GM13977 (cell line): ENCODE results near the gene MAN1C1.

Experiments
- DNase-seq: peaks from one replicate; pipeline ENCODE4 v3.0.0; 2012; ENCODE audit warnings: low spot score
- CTCF ChIP-seq: IDR thresholded peaks from 2 replicates; pipeline ENCODE4 v1.5.1; 2012; ENCODE audit warnings: mild to moderate bottlenecking, control low read depth; ENCODE audit not compliant: insufficient read depth; ENCODE audit errors: extremely low read depth, missing control alignments
- in situ Hi-C: fragments of 300-500 bp; cut with MboI; formaldehyde crosslinking; loops from one replicate; pipeline ENCODE4 v1.12.0; 2022; ENCODE audit warnings: low sequenced_read_pairs, low pct_unique_long_range_greater_than_20kb, mixed read lengths, inconsistent platforms; ENCODE audit not compliant: unreplicated experiment

MAN1C1 gene

GRCh38 chr1:25798666-25799351 is 182.2 kb downstream of the MAN1C1 start:
- TF ChIP-seq CTCF, result no peak
- DNase-seq, result no peak
- in situ Hi-C loops, result no loop called here

- TF ChIP-seq CTCF, result no peak
- in situ Hi-C loops, result no loop called here
- no peak for DNase-seq
These were observed 182.9 kb downstream of the MAN1C1 start for GRCh38 chr1:25799352-25799934.

GRCh38 chr1:25799935-25800702 is 183.5 kb downstream of the MAN1C1 start, which contains the start of gene SELENON:
TSS of gene SELENON (plus strand) at chr1:25800193. CDS start at chr1:25800231, 38 bp downstream.
- in situ Hi-C loops, result no loop called here
- no peak for TF ChIP-seq CTCF
- peak; percentile 79 for DNase-seq

DNA sequence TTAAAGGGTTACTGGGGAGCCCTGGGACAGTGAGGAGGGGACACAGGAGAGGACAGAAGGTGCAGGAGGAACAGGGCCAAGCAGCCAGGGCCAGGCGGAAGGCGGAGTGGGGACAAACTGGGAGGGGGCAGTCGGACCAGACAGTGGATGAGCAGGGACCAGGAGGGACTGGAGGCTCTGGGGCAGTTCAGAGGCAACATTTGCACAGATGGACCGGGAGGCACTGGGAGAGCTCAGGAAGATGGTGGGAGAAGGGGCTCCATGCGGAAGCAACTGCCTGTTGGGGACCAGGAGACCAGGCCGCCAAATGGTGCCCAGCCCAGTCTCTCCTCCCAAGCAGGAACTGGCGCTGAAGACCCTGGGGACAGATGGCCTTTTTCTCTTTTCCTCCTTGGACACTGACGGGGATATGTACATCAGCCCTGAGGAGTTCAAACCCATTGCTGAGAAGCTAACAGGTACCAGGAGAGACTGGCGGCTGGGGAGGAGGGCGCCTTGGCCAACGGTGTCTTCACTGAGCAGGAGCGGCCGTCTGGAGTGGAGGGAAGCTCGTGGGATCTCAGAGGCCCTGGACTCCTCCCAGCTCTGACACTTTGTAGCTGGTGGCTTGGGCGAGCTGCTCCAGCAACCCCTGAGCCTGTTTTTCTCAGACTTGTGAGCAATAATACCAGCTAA is 184.2 kb downstream of the MAN1C1 start:
- DNase-seq, result no peak
- no peak for TF ChIP-seq CTCF
- in situ Hi-C loops, result no loop called here

- in situ Hi-C loops, result no loop called here
- peak; percentile 83 for DNase-seq
- no peak for TF ChIP-seq CTCF
These were observed 186.3 kb downstream of the MAN1C1 start for GRCh38 chr1:25802915-25803314.

DNA sequence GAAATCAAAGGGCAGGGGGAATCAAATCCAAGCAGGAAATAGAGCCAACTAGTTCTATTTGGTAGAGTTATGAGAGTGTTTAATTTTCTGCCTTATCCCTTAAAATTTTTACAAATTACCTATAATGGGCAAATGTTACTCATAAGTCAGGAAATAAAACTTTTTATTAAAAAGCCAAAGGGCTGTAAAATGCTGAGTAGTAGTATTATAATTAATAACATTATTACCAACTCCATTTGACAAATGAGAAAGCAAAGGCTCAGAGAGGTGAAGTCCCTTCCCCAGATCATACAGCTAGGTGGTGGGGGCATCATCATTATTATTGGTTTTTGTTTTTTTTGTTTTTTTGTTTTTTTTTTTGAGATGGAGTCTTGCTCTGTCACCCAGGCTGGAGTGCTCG is 186.8 kb downstream of the MAN1C1 start:
- no peak for TF ChIP-seq CTCF
- in situ Hi-C loops, result no loop called here
- DNase-seq, result no peak
